ENCODE measurements around the gene HTR1B. TPM values are rescaled to one million over a fixed set of nuclear protein-coding genes. Genes with fewer than 3 reads are reported as not detected.

Gene HTR1B
- total and polyA plus RNA-seq, 2 of the 4 experiments (the other 2 are of a cell fraction): 0.27 to 0.36 TPM

- DNase-seq (no peak), ATAC-seq (ENCODE audit: low read depth) (no peak)
- Histone ChIP-seq H4K91ac (ENCODE audit: insufficient read depth, low read depth, low read length) (no peak overlapping the region), H3K9ac (ENCODE audit: low read depth, low read length) (no peak overlapping the region), H3K56ac (ENCODE audit: extremely low read depth, insufficient read depth, low read length) (no peak overlapping the region), H3K36me3 (ENCODE audit: control insufficient read depth, insufficient read depth, low read length) (no peaks in the 10 kb centered on the region), H3K27me3 (ENCODE audit: control insufficient read depth, insufficient read depth, low read length) (no peaks in the 10 kb centered on the region), H2BK120ac (ENCODE audit: low read depth, low read length) (no peak overlapping the region), H3K79me1 (ENCODE audit: low read depth in 1 of 2, low read length in 2 of 2) (no peaks in the 10 kb centered on the region), H3K9me3 (ENCODE audit: control insufficient read depth, insufficient read depth, low read length) (no peaks in the 10 kb centered on the region), H2AK5ac (ENCODE audit: low read depth, low read length) (no peak overlapping the region), H3K4ac (ENCODE audit: low read depth, low read length) (no peak overlapping the region), H4K8ac (ENCODE audit: low read depth in 2 of 2, low read length in 2 of 2) (no peak overlapping the region), H2BK15ac (ENCODE audit: low read depth, low read length) (no peak overlapping the region), H3K9me1 (ENCODE audit: insufficient read depth, low read length) (no peaks in the 10 kb centered on the region), H2BK20ac (ENCODE audit: low read depth, low read length) (no peak overlapping the region), H2BK5ac (ENCODE audit: low read depth, low read length, poor library complexity, severe bottlenecking) (no peak overlapping the region), H3K4me1 (ENCODE audit: control insufficient read depth, insufficient read depth, low read length) (no peaks in the 10 kb centered on the region), H3K23ac (ENCODE audit: low read depth, low read length) (no peak overlapping the region), H3K4me2 (ENCODE audit: low read depth, low read length) (no peak overlapping the region), H3K18ac (ENCODE audit: low read depth, low read length) (no peak overlapping the region), H4K20me1 (ENCODE audit: insufficient read depth, low read length) (no peaks in the 10 kb centered on the region), H4K5ac (ENCODE audit: low read depth, low read length) (no peak overlapping the region), H3K14ac (replicated peaks; ENCODE audit: low read depth, low read length) (no peak overlapping the region), H2AK9ac (replicated peaks; ENCODE audit: low read depth, low read length, poor library complexity) (no peak overlapping the region), H3K4me3 (ENCODE audit: insufficient read depth, low read depth, low read length) (no peak overlapping the region), H3K27ac (ENCODE audit: insufficient read depth, low read length) (no peak overlapping the region), H2AFZ (replicated peaks; ENCODE audit: low read length, poor library complexity) (no peak overlapping the region)
- no TSS peak for BruUV-seq (replicated peaks)
- WGBS, 2 experiments (ENCODE audit: extremely low coverage in 2 of 2, insufficient read length in 1 of 2): no CpG with 5 or more reads among the region's 1 CpG
- no peak for TF ChIP-seq MAFK (IDR thresholded peaks at IDR 0.05; ENCODE audit: low read depth, low read length)
- in situ Hi-C loops (cut with MboI; ENCODE audit: low sequenced_read_pairs): no loop called here
- dilution Hi-C loops (cut with HindIII; ENCODE audit: low sequenced_read_pairs, unreplicated experiment): no loop called here
- CTCF ChIA-PET: no interaction called here
- intact Hi-C loops (cut with micrococcal nuclease): no loop called here
- POLR2A ChIA-PET (ENCODE audit: unreplicated experiment): no interaction called here
Measured at GRCh38 chr6:77482981-77483380, 19.7 kb upstream of the HTR1B start.
